Esophagus (tissue), 2 donors: ENCODE measurements around the gene PRR18. TPM values are rescaled to one million over a fixed set of nuclear protein-coding genes. Genes with fewer than 3 reads are reported as not detected.

Experiments
- H3K27ac ChIP-seq, 2 donors: one replicate each; pipeline ENCODE4 v1.5.1; 2013; ENCODE audit warnings: low read depth in 2 of 2, mild to moderate bottlenecking in 2 of 2, inconsistent platforms in 1 of 2, low read length in 1 of 2, moderate library complexity in 1 of 2
- H3K27me3 ChIP-seq, 2 donors: one replicate each; pipeline ENCODE4 v1.6.1; 2013; ENCODE audit warnings: low read length in 2 of 2, control low read depth in 1 of 2, mild to moderate bottlenecking in 1 of 2; ENCODE audit not compliant: insufficient read depth in 2 of 2, control insufficient read depth in 1 of 2
- H3K36me3 ChIP-seq, 2 donors: one replicate each; pipeline ENCODE4 v1.6.1; 2013; ENCODE audit warnings: low read length in 1 of 2; ENCODE audit not compliant: control insufficient read depth in 2 of 2, insufficient read depth in 2 of 2
- H3K4me1 ChIP-seq, 2 donors: one replicate each; pipeline ENCODE4 v1.6.1; 2013; ENCODE audit warnings: low read length in 1 of 2; ENCODE audit not compliant: control insufficient read depth in 2 of 2, insufficient read depth in 2 of 2
- H3K4me3 ChIP-seq, 2 donors: one replicate each; pipeline ENCODE4 v1.5.1; 2013; ENCODE audit warnings: low read length in 2 of 2, mild to moderate bottlenecking in 2 of 2, low read depth in 1 of 2, moderate library complexity in 1 of 2
- H3K9me3 ChIP-seq, 2 donors: one replicate each; pipeline ENCODE4 v1.6.1; 2013; ENCODE audit warnings: mild to moderate bottlenecking in 2 of 2, low read depth in 1 of 2, low read length in 1 of 2, moderate library complexity in 1 of 2; ENCODE audit not compliant: control insufficient read depth in 2 of 2, insufficient read depth in 1 of 2
- WGBS, 2 donors: extraction: QIAGEN DNeasy Blood & Tissue Kit; methylation state at CpG; one replicate each; pipeline ENCODE4 v1.1.7; 2013; 5-methylcytosine and 5-hydroxymethylcytosine counted together
- polyA plus RNA-seq, 2 donors: library from polyadenylated mRNA; stranded (reverse); fragments of 200-250 nt; gene quantifications; one replicate each; pipeline ENCODE4 v1.2.3, GENCODE V29; 2013
- donor health status: healthy with polysubstance abuse.
- donor health status: Bipolar disorder and iron deficiency.

PRR18 gene
- polyA plus RNA-seq, 2 donors = not detected

DNA sequence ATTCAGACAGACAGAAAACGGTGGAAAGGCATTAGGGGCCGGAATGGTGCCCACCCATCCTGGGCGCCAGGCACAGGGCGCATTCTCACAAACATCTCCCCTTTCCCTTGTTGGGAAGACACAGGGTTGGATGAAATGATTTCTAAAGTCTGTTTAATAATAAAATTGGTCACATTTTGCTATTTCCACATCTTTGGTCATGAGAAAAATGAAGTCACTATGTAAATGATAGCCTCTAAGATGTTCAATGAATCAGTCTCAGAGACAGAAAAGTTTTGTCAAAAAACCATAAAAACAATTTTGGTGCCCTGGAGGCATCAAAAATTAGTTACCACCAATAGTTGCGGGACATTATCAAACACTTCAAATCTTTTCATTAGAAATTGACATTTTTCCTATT is 40.7 kb downstream of the PRR18 start:
- 90 to 92% methylated on average over 5 of the region's 5 CpGs for WGBS, 2 donors
- H3K27me3 ChIP-seq = no peaks in the 10 kb centered on the region
- no peaks in the 10 kb centered on the region for H3K4me1 ChIP-seq
- H3K27ac ChIP-seq = no peak overlapping the region
- H3K9me3 ChIP-seq = no peaks in the 10 kb centered on the region
- no peaks in the 10 kb centered on the region for H3K36me3 ChIP-seq
- no peak overlapping the region for H3K4me3 ChIP-seq

- Histone ChIP-seq H3K36me3 (no peaks in the 10 kb centered on the region), H3K4me1 (no peaks in the 10 kb centered on the region), H3K27me3 (no peaks in the 10 kb centered on the region), H3K27ac (no peak overlapping the region), H3K4me3 (no peak overlapping the region), H3K9me3 (no peaks in the 10 kb centered on the region)
- WGBS, 2 donors = 72 to 76% methylated on average over 3 of the region's 3 CpGs
These were observed 41.9 kb downstream of the PRR18 start for GRCh38 chr6:166266336-166266735.

GRCh38 chr6:166262743-166263515 is 45.3 kb downstream of the PRR18 start:
- 83 to 85% methylated on average over 17 of the region's 17 CpGs for WGBS, 2 donors
- H3K4me3 ChIP-seq = no peak overlapping the region
- no peak overlapping the region for H3K27ac ChIP-seq
- no peaks in the 10 kb centered on the region for H3K4me1 ChIP-seq
- no peaks in the 10 kb centered on the region for H3K27me3 ChIP-seq
- no peaks in the 10 kb centered on the region for H3K36me3 ChIP-seq
- no peaks in the 10 kb centered on the region for H3K9me3 ChIP-seq

GRCh38 chr6:166259296-166259977 is 48.8 kb downstream of the PRR18 start:
- Histone ChIP-seq H3K9me3 (no peaks in the 10 kb centered on the region), H3K27me3 (no peaks in the 10 kb centered on the region), H3K4me1 (no peaks in the 10 kb centered on the region), H3K36me3 (no peaks in the 10 kb centered on the region), H3K4me3 (no peak overlapping the region), H3K27ac (no peak overlapping the region)
- WGBS, 2 donors = 77 to 83% methylated on average over 20 of the region's 20 CpGs

DNA sequence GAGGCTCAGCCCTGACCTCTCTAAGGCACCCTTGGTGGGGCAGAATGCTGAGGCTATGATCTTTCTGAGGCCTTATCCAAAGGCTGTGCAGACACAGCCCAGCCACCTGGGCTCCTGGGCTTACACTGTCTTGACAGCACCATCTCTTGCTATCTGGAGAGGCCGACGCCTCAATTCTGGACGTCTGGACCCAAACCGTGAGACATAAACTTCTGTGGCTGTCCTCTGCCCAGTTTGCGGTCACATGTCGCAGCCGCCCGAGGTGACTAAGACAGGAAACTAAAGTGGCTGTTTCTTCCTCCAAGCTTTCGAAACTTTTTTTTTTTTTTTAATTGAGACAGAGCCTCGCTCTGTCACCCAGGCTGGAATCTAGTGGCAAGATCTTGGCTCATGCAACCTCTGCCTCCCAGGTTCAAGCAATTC is 49.3 kb downstream of the PRR18 start:
- Histone ChIP-seq H3K9me3 (no peaks in the 10 kb centered on the region), H3K4me3 (no peak overlapping the region), H3K4me1 (no peaks in the 10 kb centered on the region), H3K27me3 (no peaks in the 10 kb centered on the region), H3K27ac (peak overlapping the region in 1 of 2 donors; percentile 33), H3K36me3 (no peaks in the 10 kb centered on the region)
- 57 to 68% methylated on average over 10 of the region's 10 CpGs for WGBS, 2 donors

DNA sequence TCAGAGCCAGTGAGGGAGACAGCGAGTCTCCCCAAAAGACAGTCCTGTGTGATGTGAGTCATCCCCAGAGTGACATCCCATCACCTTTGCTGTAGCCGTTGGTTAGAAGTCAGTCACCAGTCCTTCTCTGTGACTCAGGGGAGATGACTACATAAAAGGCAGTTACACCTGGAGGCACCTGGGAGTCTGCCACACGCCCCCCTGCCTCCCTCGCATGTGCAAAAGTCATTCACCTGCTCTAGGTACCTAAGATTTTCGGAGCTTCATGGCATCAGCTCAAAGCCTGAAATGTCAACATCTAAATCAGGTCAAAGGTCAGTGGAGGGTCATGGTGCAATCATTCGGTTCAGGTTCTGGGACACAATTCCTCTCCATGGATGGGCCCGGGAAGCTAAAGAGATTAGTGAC is 50.3 kb downstream of the PRR18 start:
- 49 to 56% methylated on average over 7 of the region's 7 CpGs for WGBS, 2 donors
- H3K4me3 ChIP-seq = no peak overlapping the region
- H3K36me3 ChIP-seq = no peaks in the 10 kb centered on the region
- H3K4me1 ChIP-seq = no peaks in the 10 kb centered on the region
- no peaks in the 10 kb centered on the region for H3K9me3 ChIP-seq
- H3K27ac ChIP-seq = no peak overlapping the region
- no peaks in the 10 kb centered on the region for H3K27me3 ChIP-seq

Other genes with a start within 250 kb of the PRR18 start
- not detected for gene TBXT, start 140.5 kb downstream of the PRR18 start, polyA plus RNA-seq
- gene SFT2D1, start 34.2 kb upstream of the PRR18 start, polyA plus RNA-seq = 10 to 100 TPM; 37.3 to 42.4 TPM
- gene MPC1, start 74.5 kb upstream of the PRR18 start, polyA plus RNA-seq = 10 to 100 TPM; 53.0 to 65.5 TPM